Measurements from ENCODE around the gene ADPRH.

DNA sequence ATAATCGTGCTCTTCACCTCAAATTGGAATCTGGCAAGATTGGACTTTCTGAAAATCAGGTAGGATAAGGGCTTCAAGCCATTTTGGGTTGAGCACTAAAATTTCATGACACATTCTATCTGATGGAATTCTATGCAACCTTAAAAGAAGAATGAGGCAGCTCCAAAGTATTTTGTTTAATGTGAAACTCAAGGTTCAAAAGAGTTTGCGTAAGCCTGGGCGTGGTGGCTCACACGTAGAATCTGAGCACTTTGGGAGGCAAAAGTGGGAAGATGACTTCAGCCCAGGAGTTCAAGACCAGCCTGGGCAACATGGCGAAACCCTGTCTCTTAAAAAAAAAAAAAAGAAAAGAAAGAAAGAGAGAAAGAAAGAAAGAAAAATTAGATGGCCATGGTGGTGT is 14.8 kb downstream of the ADPRH start:
- no peak for TF ChIP-seq POLR2A (IDR thresholded peaks at IDR 0.05)
- no peak for TF ChIP-seq CTCF (IDR thresholded peaks at IDR 0.05)
